Gastroesophageal sphincter (tissue), 3 donors: Measurements from ENCODE around the gene TBC1D1.

Experiments
- CTCF ChIP-seq, 4 experiments: fragments of 200-600 bp in 2 of 4; fragments of 450-650 bp in 2 of 4; sonication (generic) in 1 of 4; IDR thresholded peaks; one replicate each; pipeline ENCODE4 v1.5.1; 2017 to 2019; ENCODE audit warnings: antibody characterized with exemption in 4 of 4, mild to moderate bottlenecking in 2 of 4, moderate library complexity in 2 of 4
- EP300 ChIP-seq: sonication (generic); formaldehyde crosslinking; IDR thresholded peaks from one replicate; pipeline ENCODE4 v1.6.1; 2017; ENCODE audit warnings: antibody characterized with exemption, mild to moderate bottlenecking
- POLR2A ChIP-seq, 2 donors: fragments of 450-650 bp; IDR thresholded peaks; one replicate each; pipeline ENCODE4 v1.6.1; 2017; ENCODE audit warnings: antibody characterized with exemption in 2 of 2, mild to moderate bottlenecking in 2 of 2, moderate library complexity in 1 of 2

GRCh38 chr4:38152721-38153386 is 262.0 kb downstream of the TBC1D1 start:
- no peak for TF ChIP-seq CTCF (IDR thresholded peaks at IDR 0.05)
- no peak for TF ChIP-seq POLR2A (IDR thresholded peaks at IDR 0.05)
- TF ChIP-seq EP300 = no peak
